Gastroesophageal sphincter (tissue), 4 donors: ENCODE data around the gene RAD51B. TPM values are rescaled to one million over a fixed set of nuclear protein-coding genes. Genes with fewer than 3 reads are reported as not detected.
"Not testable (repeated sequence)": the region's sequence is repeated elsewhere in the genome, so short reads cannot be mapped to it uniquely, and the experiment has no call there.

ENCODE experiments used
- ATAC-seq: fragments of 150-250 bp; one replicate; pipeline ENCODE4 v1.9.1; 2016; ENCODE audit warnings: mild to moderate bottlenecking, moderate library complexity
- H3K27ac ChIP-seq, 4 donors: fragments of 200-600 bp; sonication (generic) in 3 of 4; 1 replicate in 3 of 4; 2 replicates in 1 of 4; pipeline ENCODE4 v1.5.1; 2016 to 2019
- H3K27me3 ChIP-seq: fragments of 200-600 bp; sonication (generic); one replicate; pipeline ENCODE4 v1.5.1; 2019
- H3K36me3 ChIP-seq, 2 donors: fragments of 200-600 bp; sonication (generic); one replicate each; pipeline ENCODE4 v1.5.1; 2019; ENCODE audit warnings: control low read depth in 1 of 2
- H3K4me1 ChIP-seq, 3 donors: fragments of 200-600 bp; sonication (generic); 1 replicate in 2 of 3; 2 replicates in 1 of 3; pipeline ENCODE4 v1.5.1; 2016 to 2019; ENCODE audit warnings: control low read depth in 2 of 3
- H3K4me3 ChIP-seq, 2 donors: fragments of 200-600 bp; sonication (generic); one replicate each; pipeline ENCODE4 v1.5.1; 2019; ENCODE audit warnings: mild to moderate bottlenecking in 1 of 2, moderate library complexity in 1 of 2
- H3K9me3 ChIP-seq, 3 donors: fragments of 200-600 bp; sonication (generic); one replicate each; pipeline ENCODE4 v1.5.1; 2017 to 2019; ENCODE audit warnings: control low read depth in 2 of 3
- CTCF ChIP-seq, 4 experiments: fragments of 200-600 bp in 2 of 4; fragments of 450-650 bp in 2 of 4; sonication (generic) in 1 of 4; IDR thresholded peaks; one replicate each; pipeline ENCODE4 v1.5.1; 2017 to 2019; ENCODE audit warnings: antibody characterized with exemption in 4 of 4, mild to moderate bottlenecking in 2 of 4, moderate library complexity in 2 of 4
- EP300 ChIP-seq: sonication (generic); formaldehyde crosslinking; IDR thresholded peaks from one replicate; pipeline ENCODE4 v1.6.1; 2017; ENCODE audit warnings: antibody characterized with exemption, mild to moderate bottlenecking
- POLR2A ChIP-seq, 2 donors: fragments of 450-650 bp; IDR thresholded peaks; one replicate each; pipeline ENCODE4 v1.6.1; 2017; ENCODE audit warnings: antibody characterized with exemption in 2 of 2, mild to moderate bottlenecking in 2 of 2, moderate library complexity in 1 of 2
- POLR2AphosphoS5 ChIP-seq: sonication (generic); formaldehyde crosslinking; IDR thresholded peaks from one replicate; pipeline ENCODE4 v1.6.1; 2017; ENCODE audit warnings: antibody characterized with exemption
- WGBS, 2 donors: methylation state at CpG; one replicate each; pipeline ENCODE4 v1.1.5; 2018; ENCODE audit warnings: low coverage in 1 of 2; 5-methylcytosine and 5-hydroxymethylcytosine counted together
- total RNA-seq, 4 donors: library from RNA; depleted of rRNA; stranded (reverse); fragments of >200 nt; gene quantifications; one replicate each; pipeline ENCODE4 v1.1.0, GENCODE V29; 2016

Gene RAD51B
- total RNA-seq, 4 donors from 2014 or later, result 5.1 to 7.0 (median 6.0) TPM

GRCh38 chr14:68027276-68027675, 207.7 kb downstream of the RAD51B start:
- Histone ChIP-seq H3K27ac (no peak overlapping the region), H3K4me3 (no peak overlapping the region), H3K4me1 (peaks cover 0 to 2% (median 0%) of the 10 kb centered on the region in 3 donors), H3K9me3 (peaks cover 0 to 18% (median 0%) of the 10 kb centered on the region in 3 donors), H3K27me3 (no peaks in the 10 kb centered on the region), H3K36me3 (no peaks in the 10 kb centered on the region)
- TF ChIP-seq POLR2A (IDR thresholded peaks at IDR 0.05), result no peak
- TF ChIP-seq EP300, result no peak
- TF ChIP-seq POLR2AphosphoS5, result no peak
- TF ChIP-seq CTCF (IDR thresholded peaks at IDR 0.05), result no peak
- no peak for ATAC-seq
- WGBS, 2 donors, result 72 to 93% methylated on average over 3 to 5 of the region's 5 CpGs

GRCh38 chr14:68028075-68028474, 208.5 kb downstream of the RAD51B start:
- peaks cover 0 to 10% (median 0%) of the 10 kb centered on the region in 3 donors for H3K4me1 ChIP-seq
- WGBS, 2 donors, result 83% methylated on average over 1 of the region's 1 CpG; no CpG with 5 or more reads in 1 of the 2 donors
- ATAC-seq, result no peak

GRCh38 chr14:68031011-68031410, 211.4 kb downstream of the RAD51B start:
- WGBS, 2 donors, result 100% methylated on average over 1 of the region's 1 CpG; no CpG with 5 or more reads in 1 of the 2 donors
- not testable (repeated sequence) for ATAC-seq, H3K27ac ChIP-seq, H3K4me3 ChIP-seq, H3K27me3 ChIP-seq, H3K9me3 ChIP-seq, H3K36me3 ChIP-seq
- H3K4me1 ChIP-seq, result peaks cover 0 to 26% (median 4%) of the 10 kb centered on the region in 3 donors

More at GRCh38 chr14:68028075-68028474, 208.5 kb downstream of the RAD51B start:
- H3K27ac ChIP-seq, result no peak overlapping the region
- peaks cover 0 to 14% (median 0%) of the 10 kb centered on the region in 3 donors for H3K9me3 ChIP-seq
- H3K4me3 ChIP-seq, result no peak overlapping the region
- TF ChIP-seq CTCF (IDR thresholded peaks at IDR 0.05) (no peak), POLR2A (IDR thresholded peaks at IDR 0.05) (no peak), POLR2AphosphoS5 (no peak), EP300 (no peak)
- no peaks in the 10 kb centered on the region for H3K27me3 ChIP-seq
- no peaks in the 10 kb centered on the region for H3K36me3 ChIP-seq

- Histone ChIP-seq H3K9me3 (peaks cover 0 to 9% (median 0%) of the 10 kb centered on the region in 3 donors), H3K27me3 (no peaks in the 10 kb centered on the region), H3K36me3 (no peaks in the 10 kb centered on the region), H3K4me1 (peaks cover 0 to 35% (median 8%) of the 10 kb centered on the region in 3 donors), H3K27ac (peak overlapping the region in 1 of 4 donors; percentile 21), H3K4me3 (no peak overlapping the region)
- 100% methylated on average over 1 of the region's 1 CpG for WGBS, 2 donors
- TF ChIP-seq POLR2AphosphoS5 (no peak), CTCF (IDR thresholded peaks at IDR 0.05) (no peak), POLR2A (IDR thresholded peaks at IDR 0.05) (no peak), EP300 (no peak)
- no peak for ATAC-seq
Observed at GRCh38 chr14:68032154-68032553, 212.6 kb downstream of the RAD51B start.

- 68% methylated on average over 2 of the region's 2 CpGs for WGBS, 2 donors
- peak overlapping the region in 1 of 4 donors; percentile 42 for H3K27ac ChIP-seq
Observed at GRCh38 chr14:68033336-68033932, 213.9 kb downstream of the RAD51B start.

More at GRCh38 chr14:68033336-68033932, 213.9 kb downstream of the RAD51B start:
- peaks cover 0 to 46% (median 8%) of the 10 kb centered on the region in 3 donors for H3K4me1 ChIP-seq
- no peaks in the 10 kb centered on the region for H3K27me3 ChIP-seq
- TF ChIP-seq EP300 (no peak), POLR2A (IDR thresholded peaks at IDR 0.05) (no peak), POLR2AphosphoS5 (no peak), CTCF (IDR thresholded peaks at IDR 0.05) (no peak)
- no peak for ATAC-seq
- no peaks in the 10 kb centered on the region for H3K36me3 ChIP-seq
- H3K9me3 ChIP-seq, result peaks cover 0 to 9% (median 0%) of the 10 kb centered on the region in 3 donors
- no peak overlapping the region for H3K4me3 ChIP-seq
